Renal cortex interstitium (tissue), 11 donors: ENCODE results near the gene CHD3. TPM values are rescaled to one million over a fixed set of nuclear protein-coding genes. Genes with fewer than 3 reads are reported as not detected.

ENCODE experiments used
- DNase-seq, 11 donors: peaks; one replicate each; pipeline ENCODE4 v3.0.0-alpha.2; 2013; ENCODE audit warnings: low read depth in 9 of 11, low spot score in 4 of 11; ENCODE audit errors: extremely low read depth in 1 of 11
- polyA plus RNA-seq, 3 donors: library from polyadenylated mRNA; unstranded; fragments of 120-200 nt; gene quantifications; one replicate each; pipeline ENCODE4 v1.2.1, GENCODE V29; 2013; ENCODE audit not compliant: insufficient read length in 3 of 3

The CHD3 gene
- polyA plus RNA-seq, 3 donors = 168 to 213 (median 199) TPM

DNA sequence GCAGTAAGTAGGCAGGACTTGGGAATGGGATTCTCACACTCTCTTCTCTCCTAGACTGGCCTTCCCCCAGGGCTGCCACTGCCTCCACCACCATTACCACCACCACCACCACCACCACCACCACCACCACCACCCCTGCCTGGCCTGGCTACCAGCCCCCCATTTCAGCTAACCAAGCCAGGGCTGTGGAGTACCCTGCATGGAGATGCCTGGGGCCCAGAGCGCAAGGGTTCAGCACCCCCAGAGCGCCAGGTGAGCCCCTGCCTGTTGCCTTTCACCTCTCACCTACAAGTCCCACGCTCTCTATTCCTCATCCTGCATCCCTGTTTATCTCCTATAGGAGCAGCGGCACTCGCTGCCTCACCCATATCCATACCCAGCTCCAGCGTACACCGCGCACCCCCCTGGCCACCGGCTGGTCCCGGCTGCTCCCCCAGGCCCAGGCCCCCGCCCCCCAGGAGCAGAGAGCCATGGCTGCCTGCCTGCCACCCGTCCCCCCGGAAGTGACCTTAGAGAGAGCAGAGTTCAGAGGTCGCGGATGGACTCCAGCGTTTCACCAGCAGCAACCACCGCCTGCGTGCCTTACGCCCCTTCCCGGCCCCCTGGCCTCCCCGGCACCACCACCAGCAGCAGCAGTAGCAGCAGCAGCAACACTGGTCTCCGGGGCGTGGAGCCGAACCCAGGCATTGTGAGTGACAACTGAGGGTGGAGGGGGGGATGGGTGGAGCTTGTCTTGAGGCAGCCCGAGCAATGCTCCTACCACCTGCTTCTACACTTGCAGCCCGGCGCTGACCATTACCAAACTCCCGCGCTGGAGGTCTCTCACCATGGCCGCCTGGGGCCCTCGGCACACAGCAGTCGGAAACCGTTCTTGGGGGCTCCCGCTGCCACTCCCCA is 41.6 kb upstream of the CHD3 start:
- no peak for DNase-seq

DNA sequence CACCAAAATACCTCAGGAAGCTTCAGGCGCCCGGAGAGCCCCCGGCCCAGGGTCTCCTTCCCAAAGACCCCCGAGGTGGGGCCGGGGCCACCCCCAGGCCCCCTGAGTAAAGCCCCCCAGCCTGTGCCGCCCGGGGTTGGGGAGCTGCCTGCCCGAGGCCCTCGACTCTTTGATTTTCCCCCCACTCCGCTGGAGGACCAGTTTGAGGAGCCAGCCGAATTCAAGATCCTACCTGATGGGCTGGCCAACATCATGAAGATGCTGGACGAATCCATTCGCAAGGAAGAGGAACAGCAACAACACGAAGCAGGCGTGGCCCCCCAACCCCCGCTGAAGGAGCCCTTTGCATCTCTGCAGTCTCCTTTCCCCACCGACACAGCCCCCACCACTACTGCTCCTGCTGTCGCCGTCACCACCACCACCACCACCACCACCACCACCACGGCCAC is 40.4 kb upstream of the CHD3 start:
- no peak for DNase-seq

DNA sequence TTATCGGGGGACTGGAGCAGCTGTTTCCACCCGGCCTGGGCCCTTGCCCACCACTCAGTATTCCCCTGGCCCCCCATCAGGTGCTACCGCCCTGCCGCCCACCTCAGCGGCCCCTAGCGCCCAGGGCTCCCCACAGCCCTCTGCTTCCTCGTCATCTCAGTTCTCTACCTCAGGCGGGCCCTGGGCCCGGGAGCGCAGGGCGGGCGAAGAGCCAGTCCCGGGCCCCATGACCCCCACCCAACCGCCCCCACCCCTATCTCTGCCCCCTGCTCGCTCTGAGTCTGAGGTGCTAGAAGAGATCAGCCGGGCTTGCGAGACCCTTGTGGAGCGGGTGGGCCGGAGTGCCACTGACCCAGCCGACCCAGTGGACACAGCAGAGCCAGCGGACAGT is 39.9 kb upstream of the CHD3 start:
- no peak for DNase-seq

DNA sequence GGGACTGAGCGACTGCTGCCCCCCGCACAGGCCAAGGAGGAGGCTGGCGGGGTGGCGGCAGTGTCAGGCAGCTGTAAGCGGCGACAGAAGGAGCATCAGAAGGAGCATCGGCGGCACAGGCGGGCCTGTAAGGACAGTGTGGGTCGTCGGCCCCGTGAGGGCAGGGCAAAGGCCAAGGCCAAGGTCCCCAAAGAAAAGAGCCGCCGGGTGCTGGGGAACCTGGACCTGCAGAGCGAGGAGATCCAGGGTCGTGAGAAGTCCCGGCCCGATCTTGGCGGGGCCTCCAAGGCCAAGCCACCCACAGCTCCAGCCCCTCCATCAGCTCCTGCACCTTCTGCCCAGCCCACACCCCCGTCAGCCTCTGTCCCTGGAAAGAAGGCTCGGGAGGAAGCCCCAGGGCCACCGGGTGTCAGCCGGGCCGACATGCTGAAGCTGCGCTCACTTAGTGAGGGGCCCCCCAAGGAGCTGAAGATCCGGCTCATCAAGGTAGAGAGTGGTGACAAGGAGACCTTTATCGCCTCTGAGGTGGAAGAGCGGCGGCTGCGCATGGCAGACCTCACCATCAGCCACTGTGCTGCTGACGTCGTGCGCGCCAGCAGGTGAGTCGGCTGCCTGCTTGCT is 39.3 kb upstream of the CHD3 start:
- no peak for DNase-seq

DNA sequence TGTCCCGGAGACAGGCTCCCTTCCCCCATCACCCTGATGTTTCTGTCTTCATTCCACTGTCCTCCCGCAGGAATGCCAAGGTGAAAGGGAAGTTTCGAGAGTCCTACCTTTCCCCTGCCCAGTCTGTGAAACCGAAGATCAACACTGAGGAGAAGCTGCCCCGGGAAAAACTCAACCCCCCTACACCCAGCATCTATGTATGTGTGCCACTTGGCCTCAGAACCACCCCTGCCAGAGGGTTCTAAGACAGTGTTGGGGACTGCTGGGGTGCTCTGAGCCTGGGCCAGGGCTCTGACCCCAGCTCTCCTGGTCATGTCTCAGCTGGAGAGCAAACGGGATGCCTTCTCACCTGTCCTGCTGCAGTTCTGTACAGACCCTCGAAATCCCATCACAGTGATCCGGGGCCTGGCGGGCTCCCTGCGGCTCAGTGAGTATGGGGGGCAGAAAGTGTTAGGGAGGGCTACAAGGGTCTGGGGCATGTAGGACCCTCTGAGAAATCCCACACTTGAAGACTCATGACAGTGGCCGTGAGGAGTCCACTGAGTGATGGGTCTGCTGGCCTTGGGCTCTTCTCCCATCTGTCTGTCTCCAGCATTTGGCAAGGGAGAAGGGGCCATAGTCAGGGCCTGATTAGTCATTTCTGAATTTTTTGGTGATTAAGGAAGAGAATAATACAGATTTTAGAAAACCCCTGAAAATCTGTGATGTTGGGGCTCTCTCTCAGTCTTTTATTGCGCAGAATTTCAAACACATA is 38.7 kb upstream of the CHD3 start:
- DNase-seq = no peak

DNA sequence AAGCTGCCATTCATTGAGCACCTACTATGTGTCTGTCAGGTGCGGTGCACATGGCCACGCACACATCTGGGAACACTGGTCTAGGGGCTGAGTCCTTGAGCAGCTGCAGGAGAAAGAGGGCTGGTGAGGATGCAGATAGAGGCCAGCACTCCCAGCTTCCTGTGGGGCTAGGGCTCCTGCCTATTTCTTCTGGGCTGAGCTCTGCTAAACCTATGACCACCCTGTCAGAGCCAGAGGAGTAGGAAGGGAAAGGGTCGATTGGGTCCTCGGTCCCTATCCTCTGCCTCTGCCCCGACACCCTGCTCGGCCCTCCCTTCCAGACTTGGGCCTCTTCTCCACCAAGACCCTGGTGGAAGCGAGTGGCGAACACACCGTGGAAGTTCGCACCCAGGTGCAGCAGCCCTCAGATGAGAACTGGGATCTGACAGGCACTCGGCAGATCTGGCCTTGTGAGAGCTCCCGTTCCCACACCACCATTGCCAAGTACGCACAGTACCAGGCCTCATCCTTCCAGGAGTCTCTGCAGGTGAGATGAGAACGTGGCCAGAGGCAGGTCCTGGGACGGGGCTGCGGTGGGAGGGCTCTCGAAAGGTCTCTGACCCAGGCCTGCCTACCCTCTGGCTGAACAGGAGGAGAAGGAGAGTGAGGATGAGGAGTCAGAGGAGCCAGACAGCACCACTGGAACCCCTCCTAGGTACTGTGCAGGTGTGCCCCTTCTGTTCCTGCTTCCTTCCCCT is 37.7 kb upstream of the CHD3 start:
- DNase-seq = no peak

DNA sequence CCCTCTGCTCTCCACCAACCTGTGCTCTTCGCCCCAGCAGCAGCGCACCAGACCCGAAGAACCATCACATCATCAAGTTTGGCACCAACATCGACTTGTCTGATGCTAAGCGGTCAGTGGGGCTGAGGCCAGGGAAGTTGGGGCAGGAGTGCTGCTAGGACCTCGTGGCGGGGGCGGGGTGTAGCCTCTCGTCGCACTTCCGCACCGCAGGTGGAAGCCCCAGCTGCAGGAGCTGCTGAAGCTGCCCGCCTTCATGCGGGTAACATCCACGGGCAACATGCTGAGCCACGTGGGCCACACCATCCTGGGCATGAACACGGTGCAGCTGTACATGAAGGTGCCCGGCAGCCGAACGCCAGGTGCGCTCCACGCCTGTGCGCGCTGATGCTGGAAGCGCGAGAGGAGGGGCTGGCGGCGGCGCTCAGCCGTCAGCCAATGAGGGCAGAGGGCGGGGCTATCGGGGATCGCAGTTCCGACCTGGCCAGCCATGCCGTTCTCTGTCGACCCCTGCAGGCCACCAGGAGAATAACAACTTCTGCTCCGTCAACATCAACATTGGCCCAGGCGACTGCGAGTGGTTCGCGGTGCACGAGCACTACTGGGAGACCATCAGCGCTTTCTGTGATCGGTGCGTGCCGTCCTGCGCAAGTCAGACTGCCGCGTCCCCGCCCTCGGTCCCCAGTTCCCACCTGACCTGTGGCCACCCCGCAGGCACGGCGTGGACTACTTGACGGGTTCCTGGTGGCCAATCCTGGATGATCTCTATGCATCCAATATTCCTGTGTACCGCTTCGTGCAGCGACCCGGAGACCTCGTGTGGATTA is 36.9 kb upstream of the CHD3 start:
- peak in 4 of 11 donors; percentile 82 to 87 (median 85) for DNase-seq

DNA sequence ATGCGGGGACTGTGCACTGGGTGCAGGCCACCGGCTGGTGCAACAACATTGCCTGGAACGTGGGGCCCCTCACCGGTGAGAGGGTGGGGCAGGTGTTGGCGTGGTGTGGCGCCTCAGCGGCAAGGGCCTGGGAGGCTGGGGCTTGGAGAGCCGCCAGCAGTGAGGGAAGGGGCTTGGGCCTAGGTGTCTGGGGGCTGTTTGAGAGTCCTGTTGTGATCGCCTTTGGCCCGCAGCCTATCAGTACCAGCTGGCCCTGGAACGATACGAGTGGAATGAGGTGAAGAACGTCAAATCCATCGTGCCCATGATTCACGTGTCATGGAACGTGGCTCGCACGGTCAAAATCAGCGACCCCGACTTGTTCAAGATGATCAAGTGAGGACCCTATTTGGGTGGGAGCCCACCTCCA is 36.3 kb upstream of the CHD3 start:
- no peak for DNase-seq

DNA sequence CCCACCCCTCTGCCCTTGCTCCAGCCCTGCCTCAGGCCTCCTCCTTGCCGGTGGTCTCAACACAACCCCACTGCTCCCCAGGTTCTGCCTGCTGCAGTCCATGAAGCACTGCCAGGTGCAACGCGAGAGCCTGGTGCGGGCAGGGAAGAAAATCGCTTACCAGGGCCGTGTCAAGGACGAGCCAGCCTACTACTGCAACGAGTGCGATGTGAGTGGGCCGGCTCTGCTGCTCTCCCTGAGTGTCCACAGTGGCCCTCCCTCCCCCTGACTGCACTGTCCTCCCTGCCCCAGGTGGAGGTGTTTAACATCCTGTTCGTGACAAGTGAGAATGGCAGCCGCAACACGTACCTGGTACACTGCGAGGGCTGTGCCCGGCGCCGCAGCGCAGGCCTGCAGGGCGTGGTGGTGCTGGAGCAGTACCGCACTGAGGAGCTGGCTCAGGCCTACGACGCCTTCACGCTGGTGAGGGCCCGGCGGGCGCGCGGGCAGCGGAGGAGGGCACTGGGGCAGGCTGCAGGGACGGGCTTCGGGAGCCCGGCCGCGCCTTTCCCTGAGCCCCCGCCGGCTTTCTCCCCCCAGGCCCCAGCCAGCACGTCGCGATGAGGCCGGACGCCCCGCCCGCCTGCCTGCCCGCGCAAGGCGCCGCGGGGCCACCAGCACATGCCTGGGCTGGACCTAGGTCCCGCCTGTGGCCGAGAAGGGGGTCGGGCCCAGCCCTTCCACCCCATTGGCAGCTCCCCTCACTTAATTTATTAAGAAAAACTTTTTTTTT is 35.5 kb upstream of the CHD3 start:
- no peak for DNase-seq

DNA sequence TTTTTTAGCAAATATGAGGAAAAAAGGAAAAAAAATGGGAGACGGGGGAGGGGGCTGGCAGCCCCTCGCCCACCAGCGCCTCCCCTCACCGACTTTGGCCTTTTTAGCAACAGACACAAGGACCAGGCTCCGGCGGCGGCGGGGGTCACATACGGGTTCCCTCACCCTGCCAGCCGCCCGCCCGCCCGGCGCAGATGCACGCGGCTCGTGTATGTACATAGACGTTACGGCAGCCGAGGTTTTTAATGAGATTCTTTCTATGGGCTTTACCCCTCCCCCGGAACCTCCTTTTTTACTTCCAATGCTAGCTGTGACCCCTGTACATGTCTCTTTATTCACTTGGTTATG is 34.9 kb upstream of the CHD3 start:
- DNase-seq = no peak

DNA sequence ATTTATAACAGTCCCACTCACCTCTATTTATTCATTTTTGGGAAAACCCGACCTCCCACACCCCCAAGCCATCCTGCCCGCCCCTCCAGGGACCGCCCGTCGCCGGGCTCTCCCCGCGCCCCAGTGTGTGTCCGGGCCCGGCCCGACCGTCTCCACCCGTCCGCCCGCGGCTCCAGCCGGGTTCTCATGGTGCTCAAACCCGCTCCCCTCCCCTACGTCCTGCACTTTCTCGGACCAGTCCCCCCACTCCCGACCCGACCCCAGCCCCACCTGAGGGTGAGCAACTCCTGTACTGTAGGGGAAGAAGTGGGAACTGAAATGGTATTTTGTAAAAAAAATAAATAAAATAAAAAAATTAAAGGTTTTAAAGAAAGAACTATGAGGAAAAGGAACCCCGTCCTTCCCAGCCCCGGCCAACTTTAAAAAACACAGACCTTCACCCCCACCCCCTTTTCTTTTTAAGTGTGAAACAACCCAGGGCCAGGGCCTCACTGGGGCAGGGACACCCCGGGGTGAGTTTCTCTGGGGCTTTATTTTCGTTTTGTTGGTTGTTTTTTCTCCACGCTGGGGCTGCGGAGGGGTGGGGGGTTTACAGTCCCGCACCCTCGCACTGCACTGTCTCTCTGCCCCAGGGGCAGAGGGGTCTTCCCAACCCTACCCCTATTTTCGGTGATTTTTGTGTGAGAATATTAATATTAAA is 34.4 kb upstream of the CHD3 start:
- DNase-seq = no peak

DNA sequence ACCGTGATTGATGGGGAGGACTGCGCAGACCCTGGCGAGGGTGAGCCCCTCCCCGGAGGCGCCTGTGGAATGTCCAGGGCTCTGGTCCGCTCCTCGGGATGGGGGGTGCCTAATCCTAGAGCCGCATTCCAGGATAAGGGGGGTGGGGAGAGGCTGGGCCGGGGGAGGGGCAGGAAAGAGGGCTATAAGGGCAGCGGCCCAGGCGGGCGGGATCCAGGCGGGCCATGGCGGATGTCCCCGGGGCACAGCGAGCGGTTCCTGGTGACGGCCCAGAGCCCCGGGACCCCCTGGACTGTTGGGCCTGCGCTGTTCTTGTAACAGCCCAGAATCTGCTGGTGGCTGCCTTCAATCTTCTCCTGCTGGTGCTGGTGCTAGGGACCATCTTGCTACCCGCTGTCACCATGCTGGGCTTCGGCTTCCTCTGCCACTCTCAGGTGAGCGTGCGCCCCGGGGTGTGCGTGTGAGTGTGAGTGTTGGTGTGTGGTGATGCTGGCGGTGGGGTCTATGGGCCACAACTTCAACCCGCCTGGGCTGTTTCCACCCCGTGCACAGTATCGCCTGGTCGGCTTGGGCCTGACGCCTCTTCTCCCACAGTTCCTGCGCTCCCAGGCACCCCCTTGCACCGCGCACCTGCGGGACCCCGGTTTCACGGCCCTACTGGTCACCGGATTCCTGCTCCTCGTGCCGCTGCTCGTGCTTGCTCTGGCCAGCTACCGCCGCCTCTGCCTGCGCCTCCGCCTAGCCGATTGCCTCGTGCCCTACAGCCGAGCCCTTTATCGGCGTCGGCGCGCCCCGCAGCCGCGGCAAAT is 33.5 kb upstream of the CHD3 start, which contains the start of gene TMEM88:
Gene TMEM88, plus strand, starts transcription at position 216 of the 809 bp plus-strand sequence. Its CDS starts 9 bp downstream, at position 225.
- DNase-seq = peak in 1 of 11 donors; percentile 36

DNA sequence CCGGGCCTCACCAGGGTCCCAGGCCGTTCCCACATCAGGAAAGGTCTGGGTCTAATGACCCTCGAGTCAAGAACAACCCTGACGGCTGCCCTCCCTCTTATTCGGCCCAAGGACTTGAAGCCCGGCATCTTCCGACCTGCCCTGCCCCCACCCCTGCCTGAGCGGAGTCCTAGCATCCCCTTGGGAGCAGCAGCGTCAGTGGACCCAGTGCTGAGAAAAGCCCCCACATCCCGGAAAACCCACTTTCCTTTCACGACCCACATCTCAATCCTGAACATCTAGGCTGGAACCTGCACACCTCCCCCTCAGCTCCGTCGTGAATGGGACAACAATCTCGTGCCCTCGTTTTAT is 33.0 kb upstream of the CHD3 start:
- DNase-seq = no peak

DNA sequence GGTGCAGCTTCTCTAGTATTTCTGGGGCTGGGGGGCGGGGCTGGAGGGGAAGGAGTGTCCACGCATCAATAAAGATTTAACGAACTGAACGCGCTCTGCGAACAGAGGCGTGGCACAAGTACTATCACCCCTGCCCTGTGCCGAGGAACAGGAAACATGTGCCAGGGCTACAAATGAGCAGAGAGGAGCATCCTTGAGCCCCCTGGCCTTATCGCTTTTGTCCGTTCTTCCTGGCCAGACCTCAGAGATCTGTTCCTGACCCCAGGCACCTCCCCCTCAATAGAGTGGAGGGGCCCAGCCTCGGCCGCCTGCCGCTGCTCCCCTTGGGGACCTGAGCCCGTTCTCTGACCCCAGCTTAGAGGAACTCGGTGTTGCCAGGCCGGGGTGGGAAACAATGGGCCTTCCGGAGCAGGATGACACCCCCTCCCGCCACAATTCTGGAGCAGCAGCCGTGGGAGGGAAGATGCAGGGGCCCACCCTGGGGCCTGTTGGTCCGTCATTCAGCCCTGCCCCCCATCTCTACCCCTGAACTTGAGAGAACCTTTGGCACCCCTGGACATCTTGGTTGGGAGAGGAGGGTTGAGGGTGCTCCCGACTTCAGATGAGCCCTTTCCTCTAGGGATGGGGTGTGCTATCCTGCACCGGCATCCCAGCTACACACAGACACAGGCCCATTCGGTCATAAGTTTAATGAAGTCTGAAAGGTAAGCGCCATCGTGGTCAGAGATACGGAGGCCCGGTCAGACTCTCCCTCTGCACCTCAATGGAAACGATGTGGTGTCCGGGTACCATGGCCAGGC is 32.4 kb upstream of the CHD3 start:
- peak in 1 of 11 donors; percentile 30 for DNase-seq
